GM13977 (cell line): Measurements from ENCODE around the gene CLDN18.

Experiments
- DNase-seq: peaks from one replicate; pipeline ENCODE4 v3.0.0; 2012; ENCODE audit warnings: low spot score
- CTCF ChIP-seq: IDR thresholded peaks from 2 replicates; pipeline ENCODE4 v1.5.1; 2012; ENCODE audit warnings: mild to moderate bottlenecking, control low read depth; ENCODE audit not compliant: insufficient read depth; ENCODE audit errors: extremely low read depth, missing control alignments
- in situ Hi-C: fragments of 300-500 bp; cut with MboI; formaldehyde crosslinking; loops from one replicate; pipeline ENCODE4 v1.12.0; 2022; ENCODE audit warnings: low sequenced_read_pairs, low pct_unique_long_range_greater_than_20kb, mixed read lengths, inconsistent platforms; ENCODE audit not compliant: unreplicated experiment

CLDN18 gene

GRCh38 chr3:138063416-138063815 lies 53.5 kb downstream of the CLDN18 start:
- no peak for TF ChIP-seq CTCF
- in situ Hi-C loops, result loop anchor here (25.0 kb wide), 1 partner anchor 849 kb away; no protein-coding TSS in a partner anchor
- DNase-seq, result no peak

DNA sequence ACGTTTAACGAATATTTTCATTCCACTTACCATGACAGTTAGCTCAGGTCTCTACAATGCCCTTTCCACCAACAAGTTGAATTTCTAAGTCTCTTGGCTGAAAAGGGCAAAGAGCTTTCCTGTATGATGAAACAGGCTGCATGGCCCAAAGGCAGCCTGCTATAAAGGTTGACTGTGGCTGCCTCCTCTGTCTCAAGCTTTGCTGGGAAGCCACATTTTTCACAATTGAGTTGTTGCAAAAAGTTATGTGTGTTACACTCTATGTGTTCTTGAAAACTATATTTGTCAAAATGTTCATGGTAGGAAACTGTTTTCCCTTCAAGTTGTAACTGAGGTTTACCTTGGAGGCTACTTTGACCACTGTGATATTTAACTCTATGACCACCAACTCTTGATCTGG lies 56.0 kb downstream of the CLDN18 start:
- in situ Hi-C loops, result loop anchor here (25.0 kb wide), 1 partner anchor 846 kb away; no protein-coding TSS in a partner anchor
- TF ChIP-seq CTCF, result no peak
- DNase-seq, result no peak

DNA sequence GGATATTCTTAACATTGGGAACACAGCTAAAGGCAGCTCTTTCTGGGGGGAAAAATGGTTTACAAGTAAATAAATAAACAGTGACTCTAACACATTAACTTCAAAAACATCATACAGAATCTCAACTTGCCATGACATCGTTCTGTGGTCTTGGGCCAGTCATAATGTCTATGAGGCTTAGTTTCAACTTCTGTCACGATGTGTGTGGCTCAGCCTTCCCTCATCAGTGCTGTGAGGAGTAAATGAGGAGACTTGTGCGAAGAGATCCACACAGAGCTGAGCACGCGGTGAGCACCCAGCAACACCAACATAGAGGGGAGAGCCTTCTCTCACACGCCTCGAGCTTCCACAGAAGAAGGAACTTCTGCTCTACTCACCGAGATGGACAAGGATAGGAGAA lies 56.4 kb downstream of the CLDN18 start:
- DNase-seq, result peak; percentile 65
- in situ Hi-C loops, result loop anchor here (25.0 kb wide), 1 partner anchor 846 kb away; no protein-coding TSS in a partner anchor
- no peak for TF ChIP-seq CTCF

DNA sequence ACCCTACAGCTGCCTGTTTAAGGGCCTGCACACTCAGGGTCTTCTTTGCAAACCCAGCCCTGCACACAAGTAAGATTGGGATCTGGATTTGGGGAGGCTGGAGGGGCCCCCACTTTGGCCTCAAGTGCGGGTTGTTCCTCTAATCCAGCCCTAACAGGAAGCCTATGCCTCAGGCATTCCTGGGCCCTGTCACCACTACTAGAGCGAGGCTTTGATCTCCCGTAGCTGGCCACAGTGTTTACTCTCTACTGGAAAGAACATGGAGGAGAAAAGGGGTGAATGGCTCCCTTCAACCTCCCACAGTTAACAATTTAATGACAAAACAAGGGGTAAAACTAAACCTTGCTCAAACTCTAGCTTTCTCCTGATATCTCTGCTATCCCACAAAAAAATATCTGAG lies 57.0 kb downstream of the CLDN18 start:
- in situ Hi-C loops, result loop anchor here (25.0 kb wide), 1 partner anchor 845 kb away; no protein-coding TSS in a partner anchor
- no peak for DNase-seq
- no peak for TF ChIP-seq CTCF

GRCh38 chr3:138068046-138068445 lies 58.1 kb downstream of the CLDN18 start:
- in situ Hi-C loops, result loop anchor here (25.0 kb wide), 1 partner anchor 844 kb away; no protein-coding TSS in a partner anchor
- DNase-seq, result no peak

GRCh38 chr3:138068579-138069174 lies 58.7 kb downstream of the CLDN18 start:
- peak; percentile 99 for TF ChIP-seq CTCF
- in situ Hi-C loops, result loop anchor here (25.0 kb wide), 1 partner anchor 844 kb away; no protein-coding TSS in a partner anchor
- peak; percentile 84 for DNase-seq

More at GRCh38 chr3:138068046-138068445, 58.1 kb downstream of the CLDN18 start:
- no peak for TF ChIP-seq CTCF

- TF ChIP-seq CTCF, result no peak
- no peak for DNase-seq
- in situ Hi-C loops, result loop anchor here (25.0 kb wide), 1 partner anchor 842 kb away; no protein-coding TSS in a partner anchor
Measured at GRCh38 chr3:138070006-138070405, 60.0 kb downstream of the CLDN18 start.
